NK-92 (cell line): ENCODE data around the gene KRT75.

ENCODE experiments used
- DNase-seq: peaks from one replicate; lab custom pipeline; 2025; ENCODE audit not compliant: unreplicated experiment; lab: John Stamatoyannopoulos, UW

The KRT75 gene

DNA sequence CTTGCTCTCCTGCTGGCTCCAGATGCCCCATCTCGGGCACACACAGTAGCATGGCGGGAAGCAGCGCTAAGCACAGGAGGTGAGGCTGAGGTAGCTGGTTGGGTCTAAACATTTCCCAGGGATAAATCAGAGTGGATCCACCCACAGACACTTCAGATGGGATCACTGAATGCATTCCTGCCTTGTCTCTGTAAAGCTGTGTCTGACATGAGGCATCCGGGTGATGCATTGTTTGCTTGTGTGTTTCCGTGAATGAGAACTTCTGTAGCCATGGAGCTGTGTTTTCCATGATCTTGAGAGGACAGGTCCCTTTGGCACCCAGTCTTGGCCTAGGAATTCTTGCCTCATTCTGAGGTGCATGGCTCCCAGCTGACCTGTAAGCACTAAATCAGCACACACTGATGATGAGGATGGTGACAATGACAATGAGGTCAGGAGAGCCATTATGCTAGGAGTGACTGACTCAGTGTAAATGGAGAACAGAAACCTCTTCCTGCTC, 6.7 kb upstream of the KRT75 start:
- no peak for DNase-seq

DNA sequence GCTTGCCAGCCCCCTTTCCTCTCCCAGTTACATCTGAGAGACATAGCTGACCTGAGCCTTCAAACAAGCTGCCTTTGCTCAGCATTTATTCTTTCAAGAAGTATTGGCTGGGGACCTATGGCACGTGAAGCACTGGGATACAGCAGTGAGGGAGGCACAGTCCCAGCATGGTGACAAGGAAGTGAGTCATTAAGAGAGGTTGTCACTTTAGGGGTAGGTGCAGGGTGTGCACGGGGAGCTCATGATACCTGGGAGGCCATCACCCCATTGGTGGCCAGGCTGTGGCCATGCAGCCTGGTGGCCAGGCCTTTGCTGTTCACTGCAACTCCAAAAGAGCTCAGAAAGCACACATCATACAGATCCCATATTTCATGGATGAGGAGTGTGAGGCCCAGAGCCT, 5.7 kb upstream of the KRT75 start:
- DNase-seq: no peak

DNA sequence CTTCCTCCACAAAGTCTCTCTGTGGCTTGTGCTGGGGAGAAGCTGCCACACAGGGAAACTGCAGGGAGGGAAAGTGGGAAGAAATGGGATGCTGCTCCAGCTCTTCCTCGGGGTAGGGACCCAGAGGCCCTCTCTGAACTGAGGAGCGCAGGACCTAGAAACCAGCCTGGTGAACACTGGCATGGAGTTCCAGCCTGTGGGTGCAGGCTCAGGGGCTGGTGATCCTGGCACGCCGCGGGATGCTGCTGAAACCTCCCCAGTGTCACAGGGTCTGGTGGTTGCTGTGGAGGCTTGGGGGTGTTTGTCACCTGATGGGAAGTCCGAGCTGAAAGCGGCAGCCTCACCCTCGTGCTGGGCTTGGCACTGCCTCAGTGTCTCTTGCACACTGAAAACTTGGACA, 5.2 kb upstream of the KRT75 start:
- DNase-seq: no peak

DNA sequence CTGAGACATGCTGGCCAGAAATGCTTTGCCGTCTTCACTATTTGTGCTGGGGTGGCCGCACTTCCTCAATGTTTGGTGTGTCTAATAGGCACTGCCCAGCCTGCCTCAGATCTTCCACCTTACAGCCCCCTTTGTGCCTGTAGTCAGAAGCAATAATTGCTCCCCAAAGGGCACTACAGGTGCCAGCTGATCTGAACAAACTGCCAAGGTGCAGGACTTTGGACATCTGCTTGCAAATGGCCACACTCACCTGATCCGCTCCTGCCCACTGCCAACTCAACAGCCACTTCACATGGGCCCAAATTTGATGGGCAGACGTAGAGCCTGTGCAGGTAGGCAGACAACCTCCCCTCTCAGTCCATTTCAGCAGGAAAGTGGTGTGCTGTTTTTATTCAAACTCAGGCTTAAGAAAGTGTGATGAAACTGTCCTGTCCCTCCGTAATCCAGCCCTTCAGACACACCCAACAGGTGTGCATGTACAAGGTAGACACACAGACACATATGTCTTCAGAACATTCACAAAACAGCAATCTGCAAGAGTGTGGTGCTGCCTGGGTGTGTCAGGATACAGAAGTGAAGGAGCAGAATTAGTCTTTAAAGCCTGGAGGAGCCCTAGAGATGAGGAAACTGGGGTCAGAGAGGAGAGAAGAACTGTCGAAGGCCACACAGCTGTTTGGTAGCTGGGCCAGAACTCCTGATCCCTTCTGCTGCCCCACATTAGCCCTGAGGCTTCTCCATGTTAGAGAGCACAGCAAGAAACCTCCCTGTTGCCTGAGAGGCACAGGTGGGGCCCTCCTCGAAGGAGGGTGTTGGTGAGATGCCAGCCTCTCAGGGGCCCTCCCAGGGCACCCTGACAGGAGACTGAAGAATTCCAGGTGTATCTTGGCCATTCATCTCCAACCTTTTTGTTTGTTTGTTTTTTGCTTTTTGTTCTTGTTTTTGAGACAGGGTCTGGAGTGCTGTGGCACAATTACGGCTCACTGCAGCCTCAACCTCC, 4.4 kb upstream of the KRT75 start:
- no peak for DNase-seq

DNA sequence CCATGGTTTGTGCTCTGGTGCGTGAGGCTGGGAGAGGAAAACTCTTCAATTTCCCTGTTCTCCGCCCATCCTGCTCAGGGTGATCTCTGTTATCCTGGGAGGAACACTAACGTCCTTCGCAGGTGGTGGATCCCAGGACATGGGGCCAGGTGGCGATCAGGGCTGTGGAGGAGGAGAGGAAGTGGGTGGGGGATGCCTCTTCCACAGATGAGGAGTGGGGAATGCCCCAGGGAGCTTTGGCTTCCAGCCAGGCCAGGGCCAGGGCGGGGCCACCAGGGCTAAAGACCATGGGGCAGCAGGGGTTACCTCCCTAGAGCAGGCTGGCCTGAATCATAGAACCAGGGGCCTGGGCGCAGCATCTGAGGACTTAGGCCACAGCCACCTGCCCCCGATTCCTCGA, 3.3 kb upstream of the KRT75 start:
- no peak for DNase-seq

DNA sequence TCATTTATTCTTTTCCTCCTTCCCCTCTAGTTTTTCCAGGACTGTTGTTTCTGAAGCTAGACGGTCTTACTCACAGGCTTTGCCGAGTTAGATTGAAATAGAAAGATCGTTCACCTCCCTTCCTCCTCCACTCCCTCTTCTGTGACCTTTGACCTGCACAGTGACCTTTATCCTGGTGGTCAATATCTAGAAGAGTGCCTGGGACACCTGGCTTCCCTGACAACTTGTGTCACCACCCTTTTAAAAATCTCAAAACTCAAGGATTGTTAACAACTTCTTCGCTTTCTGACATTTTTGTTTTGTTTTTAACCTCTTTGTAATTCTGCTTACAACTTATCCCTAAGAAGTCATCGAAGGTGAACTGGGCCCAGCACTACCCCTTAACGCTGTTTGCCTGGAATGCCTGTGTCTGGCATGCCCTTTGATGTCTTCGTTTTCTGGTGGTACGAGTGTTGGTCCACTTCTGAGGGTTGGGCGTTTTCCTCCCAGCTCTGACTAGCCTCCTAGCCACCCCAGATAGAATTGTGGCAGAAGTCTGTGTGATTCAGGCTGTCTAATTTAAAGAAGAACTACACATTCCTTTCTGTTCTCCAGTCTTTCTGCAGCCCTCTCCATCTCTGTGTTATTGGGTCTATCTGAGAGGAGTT, 2.8 kb upstream of the KRT75 start:
- DNase-seq: no peak

DNA sequence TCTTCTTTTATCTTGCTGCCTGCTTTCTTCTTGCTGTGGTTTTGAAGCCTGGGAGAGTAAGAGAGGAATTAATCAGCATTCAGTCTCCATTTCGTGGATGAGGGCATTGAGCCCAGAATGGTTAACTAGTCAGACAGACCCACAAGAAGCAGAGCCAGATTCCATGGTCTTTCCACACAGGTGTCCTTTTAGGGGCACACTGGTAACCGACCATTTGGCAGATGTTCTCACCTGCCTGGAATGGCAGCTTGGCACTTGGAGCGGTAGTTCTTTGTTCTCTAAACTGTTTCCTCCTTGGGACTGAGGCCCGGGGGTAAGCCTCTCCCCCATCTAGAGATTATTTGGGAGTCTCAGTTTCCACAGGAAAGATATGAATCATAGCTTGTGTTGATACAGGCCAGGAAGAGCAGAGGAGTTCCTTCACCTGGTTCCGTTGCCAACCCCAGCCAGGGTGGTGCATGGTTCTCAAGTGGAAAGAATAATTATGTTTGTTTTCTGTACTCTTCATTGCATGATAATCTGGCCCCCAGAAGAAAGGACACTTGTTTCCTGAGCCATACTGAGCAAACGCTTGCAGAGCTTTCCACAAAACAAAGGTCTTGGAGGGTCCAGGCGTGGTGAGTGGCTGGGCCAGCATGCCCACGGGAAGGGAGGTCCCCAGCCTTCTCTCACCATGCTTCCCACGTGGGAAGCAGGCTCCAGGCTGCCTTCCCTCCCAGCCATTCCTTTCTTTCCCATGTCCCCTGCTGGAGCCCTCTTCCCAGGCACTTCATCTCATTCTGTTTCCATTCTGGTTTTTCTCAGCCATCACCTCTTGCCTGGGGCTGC, 2.0 kb upstream of the KRT75 start:
- no peak for DNase-seq

DNA sequence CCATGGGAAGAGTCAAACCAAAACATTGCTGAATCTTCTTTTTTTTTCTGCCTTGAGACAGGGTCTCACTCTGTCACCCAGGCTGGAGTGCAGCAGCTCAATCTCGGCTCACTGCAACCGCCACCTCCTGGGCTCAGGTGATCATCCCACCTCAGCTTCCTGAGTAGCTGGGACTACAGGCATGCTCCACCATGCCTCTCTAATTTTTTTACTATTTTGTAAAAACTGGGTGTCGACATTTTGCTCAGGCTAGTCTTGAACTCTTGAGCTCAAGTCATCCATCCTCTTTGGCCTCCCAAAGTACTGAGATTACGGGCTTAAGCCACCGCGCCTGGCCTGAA, 1.5 kb upstream of the KRT75 start:
- no peak for DNase-seq

DNA sequence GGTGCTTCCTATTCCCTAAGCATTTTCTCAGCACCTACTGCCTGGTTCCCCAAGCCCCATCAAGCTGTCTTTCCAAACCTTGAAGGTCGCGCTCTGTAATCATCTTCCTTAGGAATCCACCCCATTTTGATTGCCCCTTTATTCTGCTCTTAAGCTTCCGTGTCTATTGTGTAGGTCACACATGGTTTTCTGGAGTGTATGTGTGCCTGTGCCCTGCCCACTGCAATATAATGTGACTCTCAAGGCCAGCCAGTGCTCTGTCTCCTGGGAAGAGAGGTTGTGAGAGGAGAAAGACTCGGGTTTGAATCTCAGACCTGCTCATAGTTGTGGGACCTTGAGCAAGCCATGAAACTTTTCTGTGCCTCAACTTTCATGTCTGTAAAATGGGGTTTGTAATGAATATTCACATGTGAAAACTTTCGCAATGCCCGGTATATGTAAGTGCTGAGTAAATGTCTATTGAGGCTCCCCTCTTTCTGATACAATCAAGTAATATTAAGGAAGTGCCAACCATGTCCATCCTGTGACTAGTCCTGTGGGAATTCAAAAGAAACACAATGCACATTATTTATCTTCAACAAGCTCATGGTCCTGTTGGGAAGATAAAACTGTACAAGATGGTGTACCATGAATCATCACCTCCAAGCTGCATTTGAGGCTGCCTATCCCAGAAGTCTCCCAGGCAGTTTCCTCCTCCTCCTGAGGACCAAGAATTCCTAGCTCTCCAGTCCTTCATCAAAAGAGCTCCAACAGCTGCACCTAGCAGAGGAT, 774 bp upstream of the KRT75 start:
- no peak for DNase-seq

DNA sequence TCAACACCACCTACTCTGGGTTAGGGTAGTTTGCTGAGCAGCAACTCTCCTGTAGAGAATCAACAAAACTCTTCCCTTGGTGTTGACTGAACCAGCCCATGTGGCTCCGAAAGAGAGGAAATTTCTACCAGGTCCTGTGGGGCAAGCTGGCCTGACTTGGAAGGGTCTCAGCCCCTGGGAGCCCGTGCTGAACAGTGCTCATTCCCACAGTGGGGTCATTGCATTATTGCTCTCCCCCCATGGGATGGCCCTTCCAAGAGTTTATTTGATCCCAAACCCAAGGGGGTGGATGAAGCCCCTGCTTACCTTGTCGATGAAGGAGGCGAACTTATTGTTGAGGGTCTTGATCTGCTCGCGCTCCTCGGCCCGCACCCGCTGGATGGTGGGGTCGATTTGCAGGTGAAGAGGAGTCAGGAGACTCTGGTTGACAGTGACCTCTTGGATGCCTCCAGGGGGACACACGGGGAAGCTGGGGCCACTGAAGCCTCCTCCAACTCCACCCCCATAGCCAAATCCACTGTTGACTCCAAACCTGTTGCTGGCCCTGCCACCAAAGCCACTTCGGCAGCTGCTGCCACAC, 580 bp downstream of the KRT75 start:
- DNase-seq: no peak

DNA sequence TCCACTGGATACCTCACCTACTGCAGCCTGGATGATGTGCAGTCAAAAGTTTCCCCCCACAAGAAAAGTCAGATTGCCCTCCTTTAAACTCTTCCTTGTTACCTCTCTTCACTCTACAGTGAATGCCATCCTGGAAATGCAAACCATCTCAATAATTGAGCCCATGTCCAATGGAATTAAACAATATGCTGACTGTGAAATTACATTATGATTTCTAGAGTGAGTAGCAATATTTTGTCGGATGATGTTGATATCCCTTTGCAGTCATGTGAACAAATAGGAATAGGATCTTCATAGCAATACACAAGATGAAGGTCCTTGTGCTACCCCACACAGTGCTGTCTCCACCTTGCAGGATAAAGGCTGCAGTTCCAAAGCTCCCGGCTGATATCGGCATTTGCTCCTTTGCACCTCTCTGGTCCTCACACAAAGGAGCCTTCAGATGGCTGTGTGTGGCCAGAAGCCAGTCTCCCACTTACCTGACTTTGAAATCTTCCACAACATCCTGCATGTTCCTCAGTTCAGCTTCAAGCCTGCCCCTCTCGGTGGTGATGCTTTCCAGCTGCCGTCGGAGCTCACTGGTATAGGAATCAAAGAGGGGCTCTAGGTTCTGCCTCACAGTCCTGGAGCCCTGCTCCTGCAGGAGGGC, 1.5 kb downstream of the KRT75 start:
- DNase-seq: no peak

DNA sequence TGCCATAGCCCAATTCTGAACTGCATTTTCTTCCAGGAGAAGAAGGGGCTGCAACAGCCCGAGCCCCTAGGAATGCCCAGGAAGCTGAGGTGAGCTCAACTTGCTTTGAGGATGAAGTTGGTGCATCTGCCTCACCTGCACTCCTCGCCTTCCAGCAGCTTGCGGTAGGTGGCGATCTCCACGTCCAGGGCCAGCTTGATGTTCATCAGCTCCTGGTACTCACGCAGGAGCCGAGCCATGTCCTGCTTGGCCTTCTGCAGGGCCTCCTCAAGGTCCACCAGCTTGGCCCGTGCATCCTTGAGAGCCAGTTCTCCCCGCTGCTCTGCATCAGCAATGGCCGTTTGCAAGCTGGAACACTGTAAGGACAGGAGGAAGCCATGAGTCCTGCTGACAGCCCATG, 6.0 kb downstream of the KRT75 start:
- DNase-seq: no peak

DNA sequence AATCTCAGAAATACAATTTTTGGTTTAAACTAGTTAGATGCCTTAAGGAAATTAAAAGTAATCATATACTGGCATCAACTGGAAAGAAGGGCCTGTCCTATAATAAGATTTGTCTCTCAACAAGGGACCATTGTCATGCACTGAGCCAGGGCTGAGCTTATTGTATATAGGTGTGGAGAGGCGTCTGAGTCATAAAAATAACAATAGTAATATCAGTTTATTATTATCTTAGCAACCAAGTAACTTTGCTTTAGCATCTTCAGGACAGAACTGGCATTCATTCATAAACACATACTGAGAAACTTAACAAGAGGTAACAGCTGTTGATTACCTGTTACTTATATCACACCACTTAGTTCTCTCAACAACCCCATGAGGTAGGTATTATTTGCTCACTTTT, 7.1 kb downstream of the KRT75 start:
- no peak for DNase-seq

DNA sequence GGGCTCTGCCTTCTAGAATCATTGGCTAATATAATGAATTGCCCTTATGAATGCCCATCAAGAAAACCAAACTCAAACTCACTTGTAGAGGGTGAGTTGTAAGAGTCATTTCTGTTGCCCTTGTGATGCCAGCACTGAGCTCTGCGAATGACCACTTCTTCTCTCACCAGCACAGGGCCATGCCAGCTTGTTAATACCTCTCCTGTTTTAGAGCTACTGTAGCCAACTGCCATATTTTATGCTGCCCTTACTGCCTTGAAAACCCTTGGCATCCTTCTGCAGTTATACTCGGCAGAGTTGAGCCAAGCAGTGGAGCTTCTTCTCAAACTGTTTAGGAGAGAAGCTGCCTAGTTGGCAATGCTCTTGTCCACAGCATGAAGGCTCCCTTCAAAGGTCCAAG, 8.1 kb downstream of the KRT75 start:
- no peak for DNase-seq

DNA sequence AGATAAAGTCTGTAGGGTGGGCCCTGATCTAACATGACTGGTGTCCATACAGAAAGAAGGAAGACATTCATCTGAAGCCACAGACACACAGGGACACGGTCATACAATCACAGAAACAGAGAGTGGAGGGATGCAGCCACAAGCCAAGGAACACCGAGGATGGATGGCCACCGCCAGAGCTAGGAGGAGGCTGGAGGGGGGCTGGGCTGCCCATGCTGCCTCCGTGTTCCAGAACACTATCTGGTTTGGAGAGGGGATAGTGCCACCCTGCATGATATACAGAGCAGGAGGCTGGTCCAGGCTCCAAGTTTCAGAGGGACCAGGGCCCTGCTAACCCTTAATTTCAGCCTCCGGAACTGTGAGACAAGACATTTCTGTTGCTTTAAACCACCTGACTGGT, 8.7 kb downstream of the KRT75 start:
- DNase-seq: no peak

DNA sequence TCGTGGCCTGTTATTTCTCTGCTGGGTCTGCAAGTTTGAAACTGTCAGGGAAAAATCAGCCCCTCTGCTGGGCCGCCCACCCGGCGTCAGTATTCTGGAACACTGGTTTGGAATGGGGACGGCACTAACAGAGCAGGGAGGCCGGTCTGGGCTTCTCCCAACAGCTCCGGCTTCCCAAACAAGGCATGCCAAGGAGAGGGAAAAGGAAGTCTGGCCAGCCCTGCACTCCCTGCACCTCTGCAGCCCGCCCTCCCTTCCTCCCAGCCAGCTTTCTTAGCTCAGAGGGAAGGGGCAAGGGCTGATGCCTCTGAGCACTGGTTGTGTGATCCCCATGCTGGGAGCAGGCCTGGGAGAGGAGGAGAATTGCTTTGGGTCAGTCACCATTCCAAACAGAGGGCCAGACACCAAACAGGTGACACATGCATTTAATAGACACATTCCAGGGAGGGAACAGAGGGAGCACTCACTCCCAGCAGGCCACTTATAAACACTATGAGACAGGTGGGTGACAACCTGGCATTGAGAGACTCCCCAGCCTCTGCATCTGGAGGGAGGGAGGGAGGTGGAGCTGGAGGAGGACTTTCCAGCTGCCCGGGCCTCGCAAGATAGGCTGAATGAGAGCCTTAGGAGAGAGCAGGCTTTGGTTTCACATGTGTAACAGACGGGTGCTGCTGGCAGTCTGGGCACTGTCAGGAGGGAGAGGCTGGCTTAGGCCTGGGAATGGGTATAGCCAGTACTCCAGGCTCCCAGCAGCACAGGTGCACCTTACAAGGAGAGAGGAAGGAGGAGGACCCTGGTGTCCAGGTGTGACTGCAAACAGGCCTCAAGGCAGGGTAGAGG, 10.3 kb downstream of the KRT75 start:
- DNase-seq: no peak

DNA sequence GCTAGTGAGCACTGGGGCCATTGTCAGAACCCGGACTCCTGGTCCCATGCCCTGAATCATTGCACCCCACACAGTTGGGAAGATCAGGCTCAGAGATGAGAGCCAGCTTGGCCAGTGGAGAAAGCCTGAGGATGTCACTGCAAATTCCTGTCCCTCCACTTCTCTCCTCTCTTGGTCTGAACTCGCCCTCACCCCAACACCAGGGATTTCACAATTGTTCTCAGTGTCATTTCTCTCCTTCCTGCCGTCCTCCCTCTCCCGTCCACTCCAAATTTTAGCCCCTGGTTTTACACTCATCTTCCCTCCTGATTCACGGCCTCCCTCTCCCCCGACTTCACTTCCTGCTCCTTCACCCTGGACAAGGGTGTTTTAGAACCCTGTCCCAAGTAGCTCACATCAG, 11.1 kb downstream of the KRT75 start:
- DNase-seq: no peak

DNA sequence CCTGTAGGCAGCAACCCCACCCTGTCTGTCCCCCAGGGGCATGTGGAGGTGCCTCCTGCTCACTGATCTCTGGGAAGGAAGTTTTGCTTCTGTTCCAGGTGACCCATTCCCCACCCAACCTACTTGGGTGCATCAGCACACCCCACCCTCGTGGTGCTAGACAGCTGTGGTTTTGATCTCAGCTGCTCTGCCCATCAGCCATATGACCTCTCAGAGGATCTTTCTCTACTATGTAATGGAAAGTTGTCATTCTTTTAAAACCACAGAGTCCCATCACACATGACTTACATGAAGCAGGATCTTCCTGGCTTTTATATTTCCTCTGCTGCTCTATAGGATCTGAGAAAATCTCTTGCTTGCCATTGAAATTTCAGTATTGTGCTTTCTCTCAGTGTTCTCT, 14.5 kb downstream of the KRT75 start:
- no peak for DNase-seq

DNA sequence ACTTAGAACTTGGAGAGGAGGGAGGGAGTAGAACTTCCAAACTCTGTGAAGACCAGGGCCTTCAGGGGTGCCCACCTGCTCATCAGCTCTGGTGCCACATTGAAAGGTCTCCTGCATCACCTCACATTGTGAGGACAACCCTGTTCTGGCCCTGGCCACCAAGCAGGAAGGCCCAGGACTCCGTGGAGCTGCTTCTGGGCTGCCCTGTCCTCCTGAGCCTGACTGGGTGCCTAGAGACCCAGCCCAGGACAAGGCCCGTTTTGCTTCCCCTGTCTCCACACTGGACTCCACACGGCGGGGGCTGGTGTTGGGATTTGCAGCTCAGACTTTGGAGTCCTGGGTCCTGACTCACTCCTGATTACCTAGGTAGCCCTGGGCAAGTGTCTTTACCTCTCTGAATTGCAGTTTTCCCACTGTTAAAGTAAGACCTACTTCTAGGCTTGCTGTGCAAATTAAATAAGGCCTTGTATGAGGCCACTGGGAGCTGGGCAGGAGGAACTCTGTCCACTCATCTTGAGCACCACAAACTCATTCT, 15.5 kb downstream of the KRT75 start:
- DNase-seq: no peak
